ENCODE results near the gene FAM9A.
"Not testable (repeated sequence)": the region's sequence is repeated elsewhere in the genome, so short reads cannot be mapped to it uniquely, and the experiment has no call there.

GRCh38 chrX:8757609-8758389 lies 43.4 kb downstream of the FAM9A start:
- TF ChIP-seq CTCF (conservative IDR thresholded peaks at IDR 0.05); ZFX (IDR thresholded peaks at IDR 0.05): not testable (repeated sequence)
